ENCODE results near the gene EXOC6B. TPM values are rescaled to one million over a fixed set of nuclear protein-coding genes. Genes with fewer than 3 reads are reported as not detected.

The EXOC6B gene
- total RNA-seq, 1 donor = 9.0 TPM

- Histone ChIP-seq H3K4me3 (ENCODE audit: low read length) (no peak overlapping the region), H3K27me3 (ENCODE audit: insufficient read depth, low read length) (no peaks in the 10 kb centered on the region), H3K4me1 (ENCODE audit: insufficient read depth, low read length) (no peaks in the 10 kb centered on the region), H3K9me3 (ENCODE audit: low read depth, low read length) (no peaks in the 10 kb centered on the region)
Observed at GRCh38 chr2:72341639-72342038, 484.2 kb downstream of the EXOC6B start.

- H3K9me3 ChIP-seq (ENCODE audit: low read depth, low read length) = no peaks in the 10 kb centered on the region
Observed at GRCh38 chr2:72340665-72341064, 485.2 kb downstream of the EXOC6B start.

DNA sequence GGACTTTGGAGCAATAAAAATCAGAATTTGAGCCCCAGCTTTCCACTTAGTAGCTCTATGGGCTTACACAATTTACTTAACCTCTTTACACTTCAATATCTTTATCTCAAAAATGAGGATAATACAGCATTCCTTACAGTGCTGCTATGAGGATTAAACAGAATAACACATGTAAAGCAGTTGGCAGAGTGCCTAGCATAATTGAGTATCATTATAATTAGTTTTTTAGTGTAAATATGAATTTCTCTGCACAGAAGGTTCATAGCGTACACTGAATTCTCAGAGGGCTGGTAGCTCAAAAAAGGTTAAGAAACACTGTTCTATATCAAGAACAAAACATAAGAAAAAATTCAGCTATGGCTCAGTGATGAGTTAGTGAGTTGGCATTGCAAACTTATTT is 487.8 kb downstream of the EXOC6B start:
- no peaks in the 10 kb centered on the region for H3K9me3 ChIP-seq (ENCODE audit: low read depth, low read length)
- H3K27me3 ChIP-seq (ENCODE audit: insufficient read depth, low read length) = no peaks in the 10 kb centered on the region
- no peak overlapping the region for H3K4me3 ChIP-seq (ENCODE audit: low read length)
- H3K4me1 ChIP-seq (ENCODE audit: insufficient read depth, low read length) = no peaks in the 10 kb centered on the region

More at GRCh38 chr2:72340665-72341064, 485.2 kb downstream of the EXOC6B start:
- Histone ChIP-seq H3K4me3 (ENCODE audit: low read length) (no peak overlapping the region), H3K27me3 (ENCODE audit: insufficient read depth, low read length) (no peaks in the 10 kb centered on the region), H3K4me1 (ENCODE audit: insufficient read depth, low read length) (no peaks in the 10 kb centered on the region)

GRCh38 chr2:72332720-72333119 is 493.1 kb downstream of the EXOC6B start:
- no peak overlapping the region for H3K4me3 ChIP-seq (ENCODE audit: low read length)

GRCh38 chr2:72330652-72331051 is 495.2 kb downstream of the EXOC6B start:
- no peaks in the 10 kb centered on the region for H3K4me1 ChIP-seq (ENCODE audit: insufficient read depth, low read length)
- no peaks in the 10 kb centered on the region for H3K27me3 ChIP-seq (ENCODE audit: insufficient read depth, low read length)
- H3K4me3 ChIP-seq (ENCODE audit: low read length) = no peak overlapping the region
- no peaks in the 10 kb centered on the region for H3K9me3 ChIP-seq (ENCODE audit: low read depth, low read length)

More at GRCh38 chr2:72332720-72333119, 493.1 kb downstream of the EXOC6B start:
- H3K9me3 ChIP-seq (ENCODE audit: low read depth, low read length) = no peaks in the 10 kb centered on the region
- H3K27me3 ChIP-seq (ENCODE audit: insufficient read depth, low read length) = no peaks in the 10 kb centered on the region
- H3K4me1 ChIP-seq (ENCODE audit: insufficient read depth, low read length) = no peaks in the 10 kb centered on the region

DNA sequence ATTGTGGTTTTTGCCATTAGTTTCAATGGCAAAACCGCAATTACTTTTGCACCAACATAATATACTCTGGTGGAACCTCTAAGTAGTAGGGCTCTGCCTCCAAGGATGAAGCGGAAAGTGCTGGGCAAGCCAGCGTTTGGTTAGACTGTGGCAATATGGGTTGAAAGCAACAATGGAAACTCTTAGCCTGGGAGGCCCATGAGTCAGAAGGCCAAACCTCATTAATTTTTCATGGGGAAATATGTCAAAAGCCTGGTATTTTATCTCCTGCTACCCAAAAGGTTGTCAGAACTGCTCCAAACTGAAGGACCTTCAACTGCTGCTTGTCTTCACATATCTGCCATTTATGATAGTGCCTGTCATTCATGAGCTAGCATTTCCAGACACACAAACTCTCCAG is 499.1 kb downstream of the EXOC6B start:
- no peaks in the 10 kb centered on the region for H3K9me3 ChIP-seq (ENCODE audit: low read depth, low read length)
- no peaks in the 10 kb centered on the region for H3K4me1 ChIP-seq (ENCODE audit: insufficient read depth, low read length)
- no peaks in the 10 kb centered on the region for H3K27me3 ChIP-seq (ENCODE audit: insufficient read depth, low read length)
- no peak overlapping the region for H3K4me3 ChIP-seq (ENCODE audit: low read length)

DNA sequence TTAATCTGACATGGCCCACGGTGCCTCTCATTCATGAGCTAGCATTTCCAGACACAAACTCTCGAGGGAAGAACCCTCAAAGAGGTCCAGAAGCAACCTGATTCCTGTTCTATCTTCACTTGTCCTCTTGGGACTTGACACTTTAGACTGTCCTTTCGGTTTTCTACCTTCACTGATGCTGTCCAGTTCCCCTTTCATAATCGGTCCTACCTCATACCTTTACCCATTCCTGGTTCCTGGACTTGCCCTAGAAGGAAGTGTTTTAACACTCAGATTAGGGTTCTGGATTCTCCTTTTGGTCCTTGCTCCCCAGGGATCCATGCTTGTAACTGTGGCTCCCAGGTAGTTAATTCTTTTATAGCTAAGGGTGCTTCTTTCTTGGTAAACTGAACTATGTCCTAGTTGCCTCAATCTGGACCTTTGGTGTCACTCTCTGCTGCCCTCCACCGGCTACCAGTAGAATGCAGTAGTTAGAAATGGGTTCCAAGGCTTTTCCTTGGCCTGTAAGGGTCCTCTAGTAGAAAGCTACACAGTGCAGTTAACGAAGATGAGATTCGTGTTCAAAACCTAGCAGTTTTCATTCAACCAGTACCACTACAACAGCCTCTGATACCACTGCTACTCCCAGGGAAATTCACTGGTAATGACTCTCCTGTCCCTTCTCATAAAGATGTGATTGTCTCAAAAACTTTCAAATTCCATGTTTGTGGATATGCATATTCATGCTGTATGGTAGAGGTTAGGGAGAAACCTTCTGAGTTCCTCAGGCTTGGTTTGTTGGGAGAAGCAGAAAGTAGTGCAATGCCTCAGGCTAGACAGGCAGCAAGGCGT is 500.0 kb downstream of the EXOC6B start:
- no peak overlapping the region for H3K4me3 ChIP-seq (ENCODE audit: low read length)

GRCh38 chr2:72316774-72317173 is 509.1 kb downstream of the EXOC6B start:
- Histone ChIP-seq H3K9me3 (ENCODE audit: low read depth, low read length) (no peaks in the 10 kb centered on the region), H3K4me3 (ENCODE audit: low read length) (no peak overlapping the region), H3K27me3 (ENCODE audit: insufficient read depth, low read length) (no peaks in the 10 kb centered on the region)

More for the DNA sequence above, 500.0 kb downstream of the EXOC6B start:
- no peaks in the 10 kb centered on the region for H3K9me3 ChIP-seq (ENCODE audit: low read depth, low read length)
- H3K4me1 ChIP-seq (ENCODE audit: insufficient read depth, low read length) = no peaks in the 10 kb centered on the region
- H3K27me3 ChIP-seq (ENCODE audit: insufficient read depth, low read length) = no peaks in the 10 kb centered on the region

DNA sequence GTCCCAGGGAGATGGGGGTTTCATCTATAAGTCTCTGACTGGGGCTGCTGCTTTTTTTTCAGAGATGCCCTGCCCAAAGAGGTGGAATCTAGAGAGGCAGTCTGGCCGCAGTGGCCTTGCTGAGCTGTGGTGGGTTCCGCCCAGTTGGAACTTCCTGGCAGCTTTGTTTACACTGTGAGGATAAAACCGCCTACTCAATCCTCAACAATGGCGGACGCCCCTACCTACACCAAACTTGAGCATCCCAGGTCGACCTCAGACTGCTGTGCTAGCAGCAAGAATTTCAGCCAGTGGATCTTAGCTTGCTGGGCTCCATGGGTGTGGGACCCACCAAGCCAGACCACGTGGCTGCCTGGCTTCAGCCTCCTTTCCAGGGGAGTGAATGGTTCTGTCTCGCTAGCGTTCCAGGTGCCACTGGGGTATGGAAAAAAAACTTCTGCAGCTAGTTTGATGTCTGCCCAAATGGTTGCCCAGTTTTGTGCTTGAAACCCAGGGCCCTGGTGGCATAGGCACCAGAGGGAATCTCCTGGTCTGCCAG is 525.6 kb downstream of the EXOC6B start:
- Histone ChIP-seq H3K27me3 (ENCODE audit: insufficient read depth, low read length) (no peaks in the 10 kb centered on the region), H3K4me3 (ENCODE audit: low read length) (no peak overlapping the region), H3K4me1 (ENCODE audit: insufficient read depth, low read length) (no peaks in the 10 kb centered on the region), H3K9me3 (ENCODE audit: low read depth, low read length) (no peaks in the 10 kb centered on the region)

More at GRCh38 chr2:72316774-72317173, 509.1 kb downstream of the EXOC6B start:
- no peaks in the 10 kb centered on the region for H3K4me1 ChIP-seq (ENCODE audit: insufficient read depth, low read length)

DNA sequence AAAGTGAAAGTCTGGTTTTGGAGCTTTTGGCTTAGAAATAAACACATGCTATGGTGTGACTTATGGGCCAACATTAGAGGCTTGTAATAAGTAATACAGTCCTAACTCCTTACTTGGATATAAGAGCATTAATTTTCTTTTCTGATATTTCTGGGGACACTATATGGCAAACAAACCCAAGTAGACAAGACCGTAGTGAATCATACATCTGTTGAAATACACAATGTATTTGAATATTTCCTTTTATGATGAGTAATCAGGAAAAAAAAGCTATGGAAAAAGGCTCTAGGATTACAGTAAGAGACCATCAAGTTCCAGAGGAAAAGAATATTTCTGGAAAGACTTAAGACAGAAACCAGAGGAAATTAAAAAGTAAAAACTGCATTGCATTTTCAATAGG is 532.2 kb downstream of the EXOC6B start:
- no peaks in the 10 kb centered on the region for H3K9me3 ChIP-seq (ENCODE audit: low read depth, low read length)

DNA sequence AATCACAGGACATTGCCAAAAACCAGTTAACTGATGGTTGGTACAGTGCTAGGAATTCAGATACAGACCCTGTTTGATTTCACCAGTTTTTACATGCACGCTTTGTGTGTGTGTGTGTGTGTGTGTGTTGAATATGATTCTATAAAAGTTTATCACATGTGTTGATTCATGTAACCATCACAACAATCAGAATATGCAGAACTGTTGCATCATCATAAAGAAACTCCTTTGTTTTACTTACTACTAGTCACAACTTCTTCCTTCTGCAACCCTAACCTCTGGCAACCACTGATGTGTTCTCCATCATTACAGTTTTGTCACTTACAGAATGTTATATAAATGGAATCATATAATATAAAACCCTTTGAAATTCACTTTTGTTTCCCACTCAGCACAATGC is 533.4 kb downstream of the EXOC6B start:
- no peaks in the 10 kb centered on the region for H3K4me1 ChIP-seq (ENCODE audit: insufficient read depth, low read length)
- no peak overlapping the region for H3K4me3 ChIP-seq (ENCODE audit: low read length)
- H3K27me3 ChIP-seq (ENCODE audit: insufficient read depth, low read length) = no peaks in the 10 kb centered on the region
- no peaks in the 10 kb centered on the region for H3K9me3 ChIP-seq (ENCODE audit: low read depth, low read length)

More for the DNA sequence above, 532.2 kb downstream of the EXOC6B start:
- Histone ChIP-seq H3K27me3 (ENCODE audit: insufficient read depth, low read length) (no peaks in the 10 kb centered on the region), H3K4me1 (ENCODE audit: insufficient read depth, low read length) (no peaks in the 10 kb centered on the region), H3K4me3 (ENCODE audit: low read length) (no peak overlapping the region)

GRCh38 chr2:72291059-72291458 is 534.8 kb downstream of the EXOC6B start:
- H3K9me3 ChIP-seq (ENCODE audit: low read depth, low read length) = no peaks in the 10 kb centered on the region
- H3K4me3 ChIP-seq (ENCODE audit: low read length) = no peak overlapping the region
- H3K4me1 ChIP-seq (ENCODE audit: insufficient read depth, low read length) = no peaks in the 10 kb centered on the region
- no peaks in the 10 kb centered on the region for H3K27me3 ChIP-seq (ENCODE audit: insufficient read depth, low read length)

DNA sequence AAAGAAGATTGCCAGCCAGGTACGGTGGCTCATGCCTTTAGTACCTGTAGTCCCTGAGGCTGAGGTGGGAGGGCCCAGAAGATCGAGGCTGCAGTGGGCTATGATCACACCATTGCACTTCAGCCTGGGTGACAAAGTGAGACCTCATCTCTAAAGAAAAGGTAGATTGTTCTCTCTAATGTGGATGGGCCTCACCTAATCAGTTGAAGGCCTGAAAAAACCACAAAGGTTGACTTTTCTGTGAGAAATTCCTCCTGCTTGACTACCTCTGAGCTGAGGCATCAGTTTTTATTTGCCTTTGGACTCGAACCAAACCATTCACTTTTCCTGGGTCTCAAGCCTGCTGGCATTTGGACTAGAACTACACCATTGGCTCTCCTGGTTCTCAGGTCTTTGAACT is 536.1 kb downstream of the EXOC6B start:
- H3K4me3 ChIP-seq (ENCODE audit: low read length) = no peak overlapping the region
- no peaks in the 10 kb centered on the region for H3K4me1 ChIP-seq (ENCODE audit: insufficient read depth, low read length)
- H3K27me3 ChIP-seq (ENCODE audit: insufficient read depth, low read length) = no peaks in the 10 kb centered on the region
- H3K9me3 ChIP-seq (ENCODE audit: low read depth, low read length) = no peaks in the 10 kb centered on the region

DNA sequence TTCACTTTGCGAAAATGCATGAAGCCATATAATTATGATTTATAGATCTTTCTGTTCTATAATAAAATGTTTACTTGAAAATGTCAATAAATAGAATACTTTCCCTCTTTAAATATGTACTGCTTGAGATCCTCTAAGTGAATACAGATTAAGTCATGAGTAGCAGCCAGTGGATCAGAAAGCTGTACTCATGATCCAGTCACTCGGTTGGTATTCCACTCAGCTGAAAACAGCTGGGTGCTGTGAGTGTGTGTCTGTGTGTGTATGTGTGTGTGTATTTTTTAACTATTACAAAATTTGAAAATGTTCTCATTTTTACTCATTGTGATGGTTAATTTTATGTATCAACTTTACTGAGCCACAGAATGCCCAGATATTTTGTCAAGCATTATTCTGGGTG is 536.5 kb downstream of the EXOC6B start:
- no peaks in the 10 kb centered on the region for H3K4me1 ChIP-seq (ENCODE audit: insufficient read depth, low read length)
- H3K4me3 ChIP-seq (ENCODE audit: low read length) = no peak overlapping the region
- no peaks in the 10 kb centered on the region for H3K9me3 ChIP-seq (ENCODE audit: low read depth, low read length)
- H3K27me3 ChIP-seq (ENCODE audit: insufficient read depth, low read length) = no peaks in the 10 kb centered on the region

DNA sequence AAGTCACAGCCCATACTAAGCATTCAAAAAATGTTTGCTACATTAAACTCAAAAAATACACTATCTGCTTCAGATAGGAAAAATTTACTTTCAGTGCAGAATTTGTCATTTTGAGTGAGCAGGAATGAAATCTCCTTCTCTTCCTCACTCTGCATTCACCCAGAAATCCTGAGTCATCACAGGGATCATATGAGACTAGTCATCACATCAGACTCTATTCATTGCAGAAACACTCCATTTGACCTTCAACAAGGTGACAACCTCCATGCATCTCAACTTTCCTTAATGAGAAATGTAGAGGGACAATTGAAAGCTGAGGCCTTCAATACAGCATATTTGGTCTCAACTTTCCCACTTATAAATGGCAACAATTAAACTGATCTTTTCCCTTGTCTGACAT is 547.8 kb downstream of the EXOC6B start:
- Histone ChIP-seq H3K4me3 (ENCODE audit: low read length) (no peak overlapping the region), H3K27me3 (ENCODE audit: insufficient read depth, low read length) (no peaks in the 10 kb centered on the region), H3K9me3 (ENCODE audit: low read depth, low read length) (no peaks in the 10 kb centered on the region), H3K4me1 (ENCODE audit: insufficient read depth, low read length) (no peaks in the 10 kb centered on the region)

- H3K4me1 ChIP-seq (ENCODE audit: insufficient read depth, low read length) = no peaks in the 10 kb centered on the region
Observed at GRCh38 chr2:72276876-72277275, 549.0 kb downstream of the EXOC6B start.

More at GRCh38 chr2:72276876-72277275, 549.0 kb downstream of the EXOC6B start:
- Histone ChIP-seq H3K4me3 (ENCODE audit: low read length) (no peak overlapping the region), H3K27me3 (ENCODE audit: insufficient read depth, low read length) (no peaks in the 10 kb centered on the region), H3K9me3 (ENCODE audit: low read depth, low read length) (no peaks in the 10 kb centered on the region)

All from mononuclear cell (primary cell).